GM12878 (cell line): ENCODE data around the gene PDE3B. TPM values are rescaled to one million over a fixed set of nuclear protein-coding genes. Genes with fewer than 3 reads are reported as not detected.

Experiments used
- BHLHE40 ChIP-seq, 2 experiments: fragments of 450-650 bp in 1 of 2; IDR thresholded peaks; 2 replicates each; pipeline ENCODE4 v1.6.1; 2011 to 2017; ENCODE audit warnings: low read depth in 2 of 2, borderline replicate concordance in 1 of 2, improper control_type of control experiment in 1 of 2, low read length in 1 of 2, mild to moderate bottlenecking in 1 of 2
- IKZF1 ChIP-seq: fragments of 450-650 bp; conservative IDR thresholded peaks from 2 replicates; pipeline ENCODE4 v1.6.1; 2017; ENCODE audit warnings: antibody characterized with exemption, mild to moderate bottlenecking
- IKZF2 ChIP-seq, 2 experiments: fragments of 450-650 bp; IDR thresholded peaks; 2 replicates each; pipeline ENCODE4 v1.6.1; 2017; ENCODE audit warnings: mild to moderate bottlenecking in 2 of 2, moderate library complexity in 2 of 2
- IRF3 ChIP-seq: fragments of 450-650 bp; IDR thresholded peaks from 2 replicates; pipeline ENCODE4 v1.6.1; 2014; ENCODE audit warnings: mild to moderate bottlenecking
- PAX8 ChIP-seq: fragments of 450-650 bp; IDR thresholded peaks from 2 replicates; pipeline ENCODE4 v1.6.1; 2017; ENCODE audit warnings: mild to moderate bottlenecking, moderate library complexity
- PML ChIP-seq: IDR thresholded peaks from 2 replicates; pipeline ENCODE4 v1.6.1; 2012; ENCODE audit warnings: low read length, inconsistent platforms
- POU2F2 ChIP-seq: IDR thresholded peaks from 3 replicates; pipeline ENCODE4 v1.6.1; 2011; ENCODE audit warnings: low read depth, mild to moderate bottlenecking, low read length, borderline replicate concordance
- RAD21 ChIP-seq: IDR thresholded peaks from 2 replicates; pipeline ENCODE4 v1.6.1; 2011; ENCODE audit warnings: mild to moderate bottlenecking, low read depth, low read length, moderate library complexity; ENCODE audit not compliant: insufficient read depth
- RUNX3 ChIP-seq: IDR thresholded peaks from 2 replicates; pipeline ENCODE4 v1.6.1; 2012; ENCODE audit warnings: low read length, inconsistent platforms
- SMC3 ChIP-seq: IDR thresholded peaks from 2 replicates; pipeline ENCODE4 v1.6.1; 2011; ENCODE audit warnings: low read length, improper control_type of control experiment, borderline replicate concordance
- SP1 ChIP-seq: IDR thresholded peaks from one replicate; pipeline ENCODE4 v1.6.1; 2011; ENCODE audit warnings: low read depth, low read length
- STAT3 ChIP-seq: IDR thresholded peaks from 2 replicates; pipeline ENCODE4 v1.6.1; 2011; ENCODE audit warnings: low read depth, low read length, improper control_type of control experiment
- ZBED1 ChIP-seq: IDR thresholded peaks from 2 replicates; pipeline ENCODE4 v1.6.1; 2016; ENCODE audit warnings: borderline replicate concordance
- ZNF24 ChIP-seq: fragments of 450-650 bp; IDR thresholded peaks from 2 replicates; pipeline ENCODE4 v1.6.1; 2017; ENCODE audit warnings: antibody characterized with exemption, mild to moderate bottlenecking
- polyA plus RNA-seq, 11 experiments: library from polyadenylated mRNA; depleted of rRNA in 4 of 11; unstranded in 6 of 11; stranded (reverse) in 5 of 11; fragments of >200 nt; fragmentation: Nextera tagmentation in 4 of 11; fragmentation: Illumina TruSeq in 1 of 11; extraction: Ambion mirVana in 4 of 11; extraction: Trizol in 1 of 11; gene quantifications; 1 replicate in 1 of 11; 2 replicates in 10 of 11; pipeline versions ENCODE4 v1.2.1 to v1.2.3, GENCODE V29; 2011 to 2016; ENCODE audit warnings: inconsistent platforms in 2 of 11, missing spikeins in 2 of 11, low read depth in 1 of 11
- total RNA-seq, 4 experiments: library from RNA; depleted of rRNA in 3 of 4; stranded (reverse); fragments of >200 nt in 3 of 4; fragmentation: Illumina TruSeq in 1 of 4; extraction: Trizol in 1 of 4; gene quantifications; 2 replicates each; pipeline versions ENCODE4 v1.2.1 to v1.2.3, GENCODE V29; 2013 to 2021
- TF ChIP-seq, protein P1 (sequence below): IDR thresholded peaks from 2 replicates; pipeline ENCODE4 v1.6.1; 2012; ENCODE audit warnings: low read length, inconsistent platforms
- TF ChIP-seq, protein P2 (sequence below): fragments of 450-650 bp; IDR thresholded peaks from 2 replicates; pipeline ENCODE4 v1.6.1; 2017; ENCODE audit warnings: mild to moderate bottlenecking, moderate library complexity
- TF ChIP-seq, protein P3 (sequence below): IDR thresholded peaks from 2 replicates; pipeline ENCODE4 v1.6.1; 2011; ENCODE audit warnings: mild to moderate bottlenecking, low read depth, low read length, moderate library complexity; ENCODE audit not compliant: insufficient replicate concordance
- TF ChIP-seq, protein P4 (sequence below): fragments of 450-650 bp; formaldehyde crosslinking; IDR thresholded peaks from 2 replicates; pipeline ENCODE4 v1.4.0; 2022; ENCODE audit warnings: mild to moderate bottlenecking, moderate library complexity

Gene PDE3B
- total and polyA plus RNA-seq, 10 of the 15 experiments (the other 5 are each of a cell fraction or from before 2014, with no cell fraction given): 0.04 to 3.1 (median 1.9) TPM

- TF ChIP-seq BHLHE40 (IDR thresholded peaks at IDR 0.05; ENCODE audit: borderline replicate concordance in 1 of 2, low read depth in 2 of 2, low read length in 1 of 2): peak; percentile 37 to 39; a peak in 1 of 4 replicates
- TF ChIP-seq RUNX3: peak; percentile 99
- TF ChIP-seq RAD21: no peak
- TF ChIP-seq PML: no peak
- TF ChIP-seq POU2F2: peak; percentile 68; the same call in 2 of the 3 replicates
- TF ChIP-seq IKZF1: no peak
- peak; percentile 72 to 81; a peak in 3 of 4 replicates for TF ChIP-seq IKZF2 (IDR thresholded peaks at IDR 0.05)
- peak; percentile 70; the same call in 1 of the 2 replicates for TF ChIP-seq ZNF24
- TF ChIP-seq PAX8: no peak
- TF ChIP-seq SMC3: no peak
- TF ChIP-seq, protein P1, sequence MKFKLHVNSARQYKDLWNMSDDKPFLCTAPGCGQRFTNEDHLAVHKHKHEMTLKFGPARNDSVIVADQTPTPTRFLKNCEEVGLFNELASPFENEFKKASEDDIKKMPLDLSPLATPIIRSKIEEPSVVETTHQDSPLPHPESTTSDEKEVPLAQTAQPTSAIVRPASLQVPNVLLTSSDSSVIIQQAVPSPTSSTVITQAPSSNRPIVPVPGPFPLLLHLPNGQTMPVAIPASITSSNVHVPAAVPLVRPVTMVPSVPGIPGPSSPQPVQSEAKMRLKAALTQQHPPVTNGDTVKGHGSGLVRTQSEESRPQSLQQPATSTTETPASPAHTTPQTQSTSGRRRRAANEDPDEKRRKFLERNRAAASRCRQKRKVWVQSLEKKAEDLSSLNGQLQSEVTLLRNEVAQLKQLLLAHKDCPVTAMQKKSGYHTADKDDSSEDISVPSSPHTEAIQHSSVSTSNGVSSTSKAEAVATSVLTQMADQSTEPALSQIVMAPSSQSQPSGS: peak; percentile 84
- peak; percentile 50 for TF ChIP-seq SP1
- TF ChIP-seq, protein P2, sequence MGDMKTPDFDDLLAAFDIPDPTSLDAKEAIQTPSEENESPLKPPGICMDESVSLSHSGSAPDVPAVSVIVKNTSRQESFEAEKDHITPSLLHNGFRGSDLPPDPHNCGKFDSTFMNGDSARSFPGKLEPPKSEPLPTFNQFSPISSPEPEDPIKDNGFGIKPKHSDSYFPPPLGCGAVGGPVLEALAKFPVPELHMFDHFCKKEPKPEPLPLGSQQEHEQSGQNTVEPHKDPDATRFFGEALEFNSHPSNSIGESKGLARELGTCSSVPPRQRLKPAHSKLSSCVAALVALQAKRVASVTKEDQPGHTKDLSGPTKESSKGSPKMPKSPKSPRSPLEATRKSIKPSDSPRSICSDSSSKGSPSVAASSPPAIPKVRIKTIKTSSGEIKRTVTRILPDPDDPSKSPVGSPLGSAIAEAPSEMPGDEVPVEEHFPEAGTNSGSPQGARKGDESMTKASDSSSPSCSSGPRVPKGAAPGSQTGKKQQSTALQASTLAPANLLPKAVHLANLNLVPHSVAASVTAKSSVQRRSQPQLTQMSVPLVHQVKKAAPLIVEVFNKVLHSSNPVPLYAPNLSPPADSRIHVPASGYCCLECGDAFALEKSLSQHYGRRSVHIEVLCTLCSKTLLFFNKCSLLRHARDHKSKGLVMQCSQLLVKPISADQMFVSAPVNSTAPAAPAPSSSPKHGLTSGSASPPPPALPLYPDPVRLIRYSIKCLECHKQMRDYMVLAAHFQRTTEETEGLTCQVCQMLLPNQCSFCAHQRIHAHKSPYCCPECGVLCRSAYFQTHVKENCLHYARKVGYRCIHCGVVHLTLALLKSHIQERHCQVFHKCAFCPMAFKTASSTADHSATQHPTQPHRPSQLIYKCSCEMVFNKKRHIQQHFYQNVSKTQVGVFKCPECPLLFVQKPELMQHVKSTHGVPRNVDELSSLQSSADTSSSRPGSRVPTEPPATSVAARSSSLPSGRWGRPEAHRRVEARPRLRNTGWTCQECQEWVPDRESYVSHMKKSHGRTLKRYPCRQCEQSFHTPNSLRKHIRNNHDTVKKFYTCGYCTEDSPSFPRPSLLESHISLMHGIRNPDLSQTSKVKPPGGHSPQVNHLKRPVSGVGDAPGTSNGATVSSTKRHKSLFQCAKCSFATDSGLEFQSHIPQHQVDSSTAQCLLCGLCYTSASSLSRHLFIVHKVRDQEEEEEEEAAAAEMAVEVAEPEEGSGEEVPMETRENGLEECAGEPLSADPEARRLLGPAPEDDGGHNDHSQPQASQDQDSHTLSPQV: peak; percentile 92; the same call in 1 of the 2 replicates
- TF ChIP-seq, protein P3, sequence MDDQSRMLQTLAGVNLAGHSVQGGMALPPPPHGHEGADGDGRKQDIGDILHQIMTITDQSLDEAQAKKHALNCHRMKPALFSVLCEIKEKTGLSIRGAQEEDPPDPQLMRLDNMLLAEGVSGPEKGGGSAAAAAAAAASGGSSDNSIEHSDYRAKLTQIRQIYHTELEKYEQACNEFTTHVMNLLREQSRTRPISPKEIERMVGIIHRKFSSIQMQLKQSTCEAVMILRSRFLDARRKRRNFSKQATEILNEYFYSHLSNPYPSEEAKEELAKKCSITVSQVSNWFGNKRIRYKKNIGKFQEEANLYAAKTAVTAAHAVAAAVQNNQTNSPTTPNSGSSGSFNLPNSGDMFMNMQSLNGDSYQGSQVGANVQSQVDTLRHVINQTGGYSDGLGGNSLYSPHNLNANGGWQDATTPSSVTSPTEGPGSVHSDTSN: no peak
- TF ChIP-seq IRF3: no peak
- TF ChIP-seq, protein P4, sequence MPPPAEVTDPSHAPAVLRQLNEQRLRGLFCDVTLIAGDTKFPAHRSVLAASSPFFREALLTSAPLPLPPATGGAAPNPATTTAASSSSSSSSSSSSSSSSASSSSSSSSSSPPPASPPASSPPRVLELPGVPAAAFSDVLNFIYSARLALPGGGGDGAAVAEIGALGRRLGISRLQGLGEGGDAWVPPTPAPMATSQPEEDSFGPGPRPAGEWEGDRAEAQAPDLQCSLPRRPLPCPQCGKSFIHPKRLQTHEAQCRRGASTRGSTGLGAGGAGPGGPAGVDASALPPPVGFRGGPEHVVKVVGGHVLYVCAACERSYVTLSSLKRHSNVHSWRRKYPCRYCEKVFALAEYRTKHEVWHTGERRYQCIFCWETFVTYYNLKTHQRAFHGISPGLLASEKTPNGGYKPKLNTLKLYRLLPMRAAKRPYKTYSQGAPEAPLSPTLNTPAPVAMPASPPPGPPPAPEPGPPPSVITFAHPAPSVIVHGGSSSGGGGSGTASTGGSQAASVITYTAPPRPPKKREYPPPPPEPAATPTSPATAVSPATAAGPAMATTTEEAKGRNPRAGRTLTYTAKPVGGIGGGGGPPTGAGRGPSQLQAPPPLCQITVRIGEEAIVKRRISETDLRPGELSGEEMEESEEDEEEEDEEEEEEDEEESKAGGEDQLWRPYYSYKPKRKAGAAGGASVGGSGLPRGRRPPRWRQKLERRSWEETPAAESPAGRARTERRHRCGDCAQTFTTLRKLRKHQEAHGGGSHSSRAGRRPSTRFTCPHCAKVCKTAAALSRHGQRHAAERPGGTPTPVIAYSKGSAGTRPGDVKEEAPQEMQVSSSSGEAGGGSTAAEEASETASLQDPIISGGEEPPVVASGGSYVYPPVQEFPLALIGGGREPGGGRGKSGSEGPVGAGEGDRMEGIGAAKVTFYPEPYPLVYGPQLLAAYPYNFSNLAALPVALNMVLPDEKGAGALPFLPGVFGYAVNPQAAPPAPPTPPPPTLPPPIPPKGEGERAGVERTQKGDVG (CRISPR knock-in tag): no peak
- TF ChIP-seq STAT3: peak; percentile 73; the same call in 1 of the 2 replicates
- TF ChIP-seq ZBED1: peak; percentile 55; the same call in 1 of the 2 replicates
Measured at GRCh38 chr11:14764579-14765527, 121.2 kb downstream of the PDE3B start (continued).
